Cardiac fibroblast (primary cell): Measurements from ENCODE around the gene ADAP2.
A peak's percentile ranks its signal among the peaks of the same experiment; 100 is the strongest.

Experiments
- DNase-seq, 2 donors: peaks; one replicate each; pipeline versions ENCODE4 v3.0.0 to v3.0.0-alpha.2; 2010; ENCODE audit warnings: low read depth in 2 of 2
- H3K4me3 ChIP-seq, 2 donors: replicated peaks in 1 of 2; 1 replicate in 1 of 2; 2 replicates in 1 of 2; pipeline ENCODE4 v1.5.1; 2011; ENCODE audit warnings: low read depth in 2 of 2, low read length in 2 of 2, mild to moderate bottlenecking in 2 of 2, moderate library complexity in 1 of 2
- CTCF ChIP-seq: IDR thresholded peaks from one replicate; pipeline ENCODE4 v1.5.1; 2011; ENCODE audit warnings: low read depth, mild to moderate bottlenecking, low read length, inconsistent platforms

ADAP2 gene

GRCh38 chr17:31007695-31008373 lies 86.1 kb downstream of the ADAP2 start:
- no peak for DNase-seq
- TF ChIP-seq CTCF = no peak
- peak overlapping the region; percentile 45 to 53 for H3K4me3 ChIP-seq

- peak; percentile 67 to 72 for DNase-seq
- peak; percentile 3 for TF ChIP-seq CTCF
- H3K4me3 ChIP-seq = peak overlapping the region; percentile 45 to 53
Observed at GRCh38 chr17:31008374-31009041, 86.8 kb downstream of the ADAP2 start.
